ENCODE results near the gene TIFAB.

TIFAB gene

DNA sequence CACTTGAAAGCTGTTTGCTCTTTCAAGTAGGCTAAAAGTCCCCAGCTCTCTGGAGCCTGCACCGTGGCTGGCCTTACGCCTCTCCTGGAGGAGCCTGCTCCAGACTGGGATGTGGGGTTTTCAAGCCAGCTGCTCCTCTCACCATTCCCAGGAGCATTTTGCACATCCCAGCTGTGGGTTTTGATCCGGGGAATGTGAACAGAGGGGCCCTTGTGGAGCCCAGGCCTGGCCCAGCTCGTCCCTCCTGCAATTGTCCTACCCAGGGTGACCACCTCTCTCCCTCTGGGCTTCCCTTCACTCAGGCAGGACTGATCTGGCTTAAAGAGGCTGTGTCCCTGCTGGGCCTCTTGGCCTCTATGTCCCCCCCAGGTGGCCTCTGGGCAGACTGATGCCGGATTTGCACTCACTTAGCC, 32.5 kb upstream of the TIFAB start:
- Histone ChIP-seq H3K4me1 (ENCODE audit: control insufficient read depth, insufficient read depth, low read length) (peaks cover 9% of the 10 kb centered on the region), H3K9me3 (ENCODE audit: control insufficient read depth, insufficient read depth, low read depth, low read length) (no peaks in the 10 kb centered on the region), H3K36me3 (ENCODE audit: control insufficient read depth in 2 of 2, insufficient read depth in 1 of 2, low read length in 2 of 2) (no peaks in the 10 kb centered on the region), H3K27ac (ENCODE audit: extremely low read depth, low read depth, low read length) (no peak overlapping the region), H3K4me3 (ENCODE audit: low read depth, low read length) (no peak overlapping the region)
- ChIA-PET POLR2A (no interaction called here), CTCF (interaction anchor here (0.5 kb wide), 1 partner anchor 176 kb away, joined by 3 read pairs; no protein-coding TSS in a partner anchor)
- TF ChIP-seq, protein P1, sequence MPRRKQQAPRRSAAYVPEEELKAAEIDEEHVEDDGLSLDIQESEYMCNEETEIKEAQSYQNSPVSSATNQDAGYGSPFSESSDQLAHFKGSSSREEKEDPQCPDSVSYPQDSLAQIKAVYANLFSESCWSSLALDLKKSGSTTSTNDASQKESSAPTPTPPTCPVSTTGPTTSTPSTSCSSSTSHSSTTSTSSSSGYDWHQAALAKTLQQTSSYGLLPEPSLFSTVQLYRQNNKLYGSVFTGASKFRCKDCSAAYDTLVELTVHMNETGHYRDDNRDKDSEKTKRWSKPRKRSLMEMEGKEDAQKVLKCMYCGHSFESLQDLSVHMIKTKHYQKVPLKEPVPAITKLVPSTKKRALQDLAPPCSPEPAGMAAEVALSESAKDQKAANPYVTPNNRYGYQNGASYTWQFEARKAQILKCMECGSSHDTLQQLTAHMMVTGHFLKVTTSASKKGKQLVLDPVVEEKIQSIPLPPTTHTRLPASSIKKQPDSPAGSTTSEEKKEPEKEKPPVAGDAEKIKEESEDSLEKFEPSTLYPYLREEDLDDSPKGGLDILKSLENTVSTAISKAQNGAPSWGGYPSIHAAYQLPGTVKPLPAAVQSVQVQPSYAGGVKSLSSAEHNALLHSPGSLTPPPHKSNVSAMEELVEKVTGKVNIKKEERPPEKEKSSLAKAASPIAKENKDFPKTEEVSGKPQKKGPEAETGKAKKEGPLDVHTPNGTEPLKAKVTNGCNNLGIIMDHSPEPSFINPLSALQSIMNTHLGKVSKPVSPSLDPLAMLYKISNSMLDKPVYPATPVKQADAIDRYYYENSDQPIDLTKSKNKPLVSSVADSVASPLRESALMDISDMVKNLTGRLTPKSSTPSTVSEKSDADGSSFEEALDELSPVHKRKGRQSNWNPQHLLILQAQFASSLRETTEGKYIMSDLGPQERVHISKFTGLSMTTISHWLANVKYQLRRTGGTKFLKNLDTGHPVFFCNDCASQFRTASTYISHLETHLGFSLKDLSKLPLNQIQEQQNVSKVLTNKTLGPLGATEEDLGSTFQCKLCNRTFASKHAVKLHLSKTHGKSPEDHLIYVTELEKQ (tag by site-specific recombination; IDR thresholded peaks at IDR 0.05; ENCODE audit: borderline replicate concordance) = no peak
- no peak for TF ChIP-seq ZNF596 (tag by site-specific recombination; IDR thresholded peaks at IDR 0.05)
- no peak for TF ChIP-seq ZNF544 (tag by site-specific recombination; IDR thresholded peaks at IDR 0.05)
- TF ChIP-seq KLF7 (tag by site-specific recombination; IDR thresholded peaks at IDR 0.05; ENCODE audit: borderline replicate concordance) = no peak
- TF ChIP-seq, protein P2, sequence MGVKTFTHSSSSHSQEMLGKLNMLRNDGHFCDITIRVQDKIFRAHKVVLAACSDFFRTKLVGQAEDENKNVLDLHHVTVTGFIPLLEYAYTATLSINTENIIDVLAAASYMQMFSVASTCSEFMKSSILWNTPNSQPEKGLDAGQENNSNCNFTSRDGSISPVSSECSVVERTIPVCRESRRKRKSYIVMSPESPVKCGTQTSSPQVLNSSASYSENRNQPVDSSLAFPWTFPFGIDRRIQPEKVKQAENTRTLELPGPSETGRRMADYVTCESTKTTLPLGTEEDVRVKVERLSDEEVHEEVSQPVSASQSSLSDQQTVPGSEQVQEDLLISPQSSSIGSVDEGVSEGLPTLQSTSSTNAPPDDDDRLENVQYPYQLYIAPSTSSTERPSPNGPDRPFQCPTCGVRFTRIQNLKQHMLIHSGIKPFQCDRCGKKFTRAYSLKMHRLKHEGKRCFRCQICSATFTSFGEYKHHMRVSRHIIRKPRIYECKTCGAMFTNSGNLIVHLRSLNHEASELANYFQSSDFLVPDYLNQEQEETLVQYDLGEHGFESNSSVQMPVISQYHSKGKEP (tag by site-specific recombination; IDR thresholded peaks at IDR 0.05) = no peak
- no peak for TF ChIP-seq ZNF777 (tag by site-specific recombination; IDR thresholded peaks at IDR 0.05; ENCODE audit: borderline replicate concordance)

DNA sequence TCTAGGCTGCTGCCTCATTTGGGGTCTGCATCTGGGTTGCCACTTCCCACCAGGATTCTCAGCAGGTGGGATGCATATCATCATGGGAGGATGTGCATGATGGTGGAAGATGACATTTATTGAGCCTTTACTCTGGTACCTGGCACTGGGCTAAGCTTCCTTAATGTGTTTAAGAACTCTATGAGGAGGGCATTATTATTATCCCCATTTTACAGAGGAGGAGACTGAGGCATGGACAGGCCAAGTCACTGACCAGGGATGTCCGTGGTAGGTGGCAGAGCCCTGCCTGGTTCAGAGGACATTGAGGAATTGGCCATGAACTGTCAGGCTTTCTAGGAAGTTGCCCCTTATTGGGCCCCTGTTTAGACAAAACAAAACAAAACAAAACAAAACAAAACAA, 31.1 kb upstream of the TIFAB start:
- Histone ChIP-seq H3K27ac (ENCODE audit: extremely low read depth, low read depth, low read length) (no peak overlapping the region), H3K9me3 (ENCODE audit: control insufficient read depth, insufficient read depth, low read depth, low read length) (no peaks in the 10 kb centered on the region), H3K4me3 (ENCODE audit: low read depth, low read length) (no peak overlapping the region), H3K4me1 (ENCODE audit: control insufficient read depth, insufficient read depth, low read length) (peaks cover 3% of the 10 kb centered on the region), H3K36me3 (ENCODE audit: control insufficient read depth in 2 of 2, insufficient read depth in 1 of 2, low read length in 2 of 2) (no peaks in the 10 kb centered on the region)
- CTCF ChIA-PET = interaction anchor here (1.1 kb wide), 1 partner anchor 118 kb away, joined by 3 read pairs; no protein-coding TSS in a partner anchor
- POLR2A ChIA-PET = no interaction called here
- no peak for TF ChIP-seq ZNF311 (tag by site-specific recombination; IDR thresholded peaks at IDR 0.05; ENCODE audit: borderline replicate concordance)
- TF ChIP-seq WT1 (tag by site-specific recombination; IDR thresholded peaks at IDR 0.05) = no peak
- TF ChIP-seq ZNF677 (tag by site-specific recombination; IDR thresholded peaks at IDR 0.05) = no peak
- no peak for TF ChIP-seq ZNF571 (tag by site-specific recombination; IDR thresholded peaks at IDR 0.05)
- TF ChIP-seq, protein P2 (tag by site-specific recombination; IDR thresholded peaks at IDR 0.05) = no peak
- no peak for TF ChIP-seq SP3 (tag by site-specific recombination; IDR thresholded peaks at IDR 0.05)
- TF ChIP-seq SALL2 (tag by site-specific recombination; IDR thresholded peaks at IDR 0.05; ENCODE audit: borderline replicate concordance) = no peak
- no peak for TF ChIP-seq REPIN1 (tag by site-specific recombination; IDR thresholded peaks at IDR 0.05; ENCODE audit: low read depth)
- TF ChIP-seq ZNF624 (tag by site-specific recombination; IDR thresholded peaks at IDR 0.05) = no peak
- TF ChIP-seq, protein P3, sequence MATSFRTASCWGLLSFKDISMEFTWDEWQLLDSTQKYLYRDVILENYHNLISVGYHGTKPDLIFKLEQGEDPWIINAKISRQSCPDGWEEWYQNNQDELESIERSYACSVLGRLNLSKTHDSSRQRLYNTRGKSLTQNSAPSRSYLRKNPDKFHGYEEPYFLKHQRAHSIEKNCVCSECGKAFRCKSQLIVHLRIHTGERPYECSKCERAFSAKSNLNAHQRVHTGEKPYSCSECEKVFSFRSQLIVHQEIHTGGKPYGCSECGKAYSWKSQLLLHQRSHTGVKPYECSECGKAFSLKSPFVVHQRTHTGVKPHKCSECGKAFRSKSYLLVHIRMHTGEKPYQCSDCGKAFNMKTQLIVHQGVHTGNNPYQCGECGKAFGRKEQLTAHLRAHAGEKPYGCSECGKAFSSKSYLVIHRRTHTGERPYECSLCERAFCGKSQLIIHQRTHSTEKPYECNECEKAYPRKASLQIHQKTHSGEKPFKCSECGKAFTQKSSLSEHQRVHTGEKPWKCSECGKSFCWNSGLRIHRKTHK (tag by site-specific recombination; IDR thresholded peaks at IDR 0.05) = no peak
- TF ChIP-seq, protein P4, sequence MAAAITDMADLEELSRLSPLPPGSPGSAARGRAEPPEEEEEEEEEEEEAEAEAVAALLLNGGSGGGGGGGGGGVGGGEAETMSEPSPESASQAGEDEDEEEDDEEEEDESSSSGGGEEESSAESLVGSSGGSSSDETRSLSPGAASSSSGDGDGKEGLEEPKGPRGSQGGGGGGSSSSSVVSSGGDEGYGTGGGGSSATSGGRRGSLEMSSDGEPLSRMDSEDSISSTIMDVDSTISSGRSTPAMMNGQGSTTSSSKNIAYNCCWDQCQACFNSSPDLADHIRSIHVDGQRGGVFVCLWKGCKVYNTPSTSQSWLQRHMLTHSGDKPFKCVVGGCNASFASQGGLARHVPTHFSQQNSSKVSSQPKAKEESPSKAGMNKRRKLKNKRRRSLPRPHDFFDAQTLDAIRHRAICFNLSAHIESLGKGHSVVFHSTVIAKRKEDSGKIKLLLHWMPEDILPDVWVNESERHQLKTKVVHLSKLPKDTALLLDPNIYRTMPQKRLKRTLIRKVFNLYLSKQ (tag by site-specific recombination; IDR thresholded peaks at IDR 0.05; ENCODE audit: borderline replicate concordance) = no peak
- TF ChIP-seq, protein P5, sequence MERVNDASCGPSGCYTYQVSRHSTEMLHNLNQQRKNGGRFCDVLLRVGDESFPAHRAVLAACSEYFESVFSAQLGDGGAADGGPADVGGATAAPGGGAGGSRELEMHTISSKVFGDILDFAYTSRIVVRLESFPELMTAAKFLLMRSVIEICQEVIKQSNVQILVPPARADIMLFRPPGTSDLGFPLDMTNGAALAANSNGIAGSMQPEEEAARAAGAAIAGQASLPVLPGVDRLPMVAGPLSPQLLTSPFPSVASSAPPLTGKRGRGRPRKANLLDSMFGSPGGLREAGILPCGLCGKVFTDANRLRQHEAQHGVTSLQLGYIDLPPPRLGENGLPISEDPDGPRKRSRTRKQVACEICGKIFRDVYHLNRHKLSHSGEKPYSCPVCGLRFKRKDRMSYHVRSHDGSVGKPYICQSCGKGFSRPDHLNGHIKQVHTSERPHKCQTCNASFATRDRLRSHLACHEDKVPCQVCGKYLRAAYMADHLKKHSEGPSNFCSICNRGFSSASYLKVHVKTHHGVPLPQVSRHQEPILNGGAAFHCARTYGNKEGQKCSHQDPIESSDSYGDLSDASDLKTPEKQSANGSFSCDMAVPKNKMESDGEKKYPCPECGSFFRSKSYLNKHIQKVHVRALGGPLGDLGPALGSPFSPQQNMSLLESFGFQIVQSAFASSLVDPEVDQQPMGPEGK (tag by site-specific recombination; IDR thresholded peaks at IDR 0.05) = no peak
- no peak for TF ChIP-seq ZFP41 (tag by site-specific recombination; IDR thresholded peaks at IDR 0.05; ENCODE audit: borderline replicate concordance)
- TF ChIP-seq ZNF843 (tag by site-specific recombination; IDR thresholded peaks at IDR 0.05) = no peak
- no peak for TF ChIP-seq ZNF510 (tag by site-specific recombination; IDR thresholded peaks at IDR 0.05; ENCODE audit: insufficient replicate concordance)
- TF ChIP-seq KLF7 (tag by site-specific recombination; IDR thresholded peaks at IDR 0.05; ENCODE audit: borderline replicate concordance) = no peak
